HEK293 (cell line): ENCODE measurements around the gene CORO1C.
A peak's percentile ranks its signal among the peaks of the same experiment; 100 is the strongest.

ENCODE experiments used
- CTCF ChIA-PET: fragments of 350-600 bp; formaldehyde crosslinking; extraction: SDS; loops from one replicate; lab custom pipeline; 2021; ENCODE audit warnings: antibody characterized with exemption; lab: Yijun Ruan, JAX
- POLR2A ChIA-PET: fragments of 300-600 bp; formaldehyde crosslinking; extraction: SDS; loops from one replicate; lab custom pipeline; 2020; ENCODE audit warnings: antibody characterized with exemption, inconsistent platforms; lab: Yijun Ruan, JAX
- H3K27ac ChIP-seq: fragments of 200-500 bp; sonication (Bioruptor generic); 2 replicates; pipeline ENCODE4 v1.5.1; 2014; ENCODE audit warnings: low read depth, low read length, control low read depth, inconsistent platforms; ENCODE audit errors: extremely low read depth
- H3K36me3 ChIP-seq, 2 experiments: fragments of 200-500 bp in 1 of 2; sonication (Bioruptor generic) in 1 of 2; 1 replicate in 1 of 2; 2 replicates in 1 of 2; pipeline ENCODE4 v1.5.1; 2014 to 2017; ENCODE audit warnings: inconsistent platforms in 2 of 2, low read length in 2 of 2; ENCODE audit not compliant: control insufficient read depth in 2 of 2, insufficient read depth in 1 of 2
- H3K4me1 ChIP-seq: fragments of 200-500 bp; sonication (Bioruptor generic); 2 replicates; pipeline ENCODE4 v1.5.1; 2014; ENCODE audit warnings: mild to moderate bottlenecking, low read length, inconsistent platforms; ENCODE audit not compliant: control insufficient read depth, insufficient read depth
- H3K4me3 ChIP-seq: 2 replicates; pipeline ENCODE4 v1.5.1; 2011; ENCODE audit warnings: low read depth, mild to moderate bottlenecking, control low read depth, low read length, moderate library complexity
- H3K9me3 ChIP-seq: fragments of 200-500 bp; sonication (Bioruptor generic); 2 replicates; pipeline ENCODE4 v1.5.1; 2014; ENCODE audit warnings: low read depth, low read length, inconsistent platforms; ENCODE audit not compliant: control insufficient read depth, insufficient read depth
- BCL6B ChIP-seq: fragments of 450-650 bp; formaldehyde crosslinking; IDR thresholded peaks from 2 replicates; pipeline ENCODE4 v1.5.1; 2017; ENCODE audit warnings: missing biosample characterization, missing genetic modification characterization
- GLIS1 ChIP-seq: fragments of 450-650 bp; formaldehyde crosslinking; IDR thresholded peaks from 2 replicates; pipeline ENCODE4 v1.5.1; 2016; ENCODE audit warnings: missing biosample characterization, missing genetic modification characterization
- PRDM1 ChIP-seq: fragments of 450-650 bp; formaldehyde crosslinking; IDR thresholded peaks from 2 replicates; pipeline ENCODE4; 2016; ENCODE audit warnings: missing biosample characterization, missing genetic modification characterization
- PRDM2 ChIP-seq: fragments of 450-650 bp; formaldehyde crosslinking; IDR thresholded peaks from 2 replicates; pipeline ENCODE4 v1.5.1; 2016; ENCODE audit warnings: missing biosample characterization, missing genetic modification characterization, borderline replicate concordance
- SETDB1 ChIP-seq: IDR thresholded peaks from one replicate; pipeline ENCODE4 v1.6.1; 2017; ENCODE audit warnings: mild to moderate bottlenecking, low read length, moderate library complexity, mixed read lengths; ENCODE audit not compliant: insufficient read length
- TRIM28 ChIP-seq: IDR thresholded peaks from 2 replicates; pipeline ENCODE4 v1.6.1; 2011; ENCODE audit warnings: low read length, control low read depth, borderline replicate concordance
- ZFHX2 ChIP-seq: fragments of 450-650 bp; formaldehyde crosslinking; conservative IDR thresholded peaks from 2 replicates; pipeline ENCODE4 v1.5.1; 2016; ENCODE audit warnings: missing biosample characterization, missing genetic modification characterization
- ZFP69B ChIP-seq: fragments of 450-650 bp; formaldehyde crosslinking; IDR thresholded peaks from 2 replicates; pipeline ENCODE4 v1.5.1; 2016; ENCODE audit warnings: missing biosample characterization, missing genetic modification characterization
- ZNF146 ChIP-seq: fragments of 450-650 bp; formaldehyde crosslinking; IDR thresholded peaks from 2 replicates; pipeline ENCODE4 v1.5.1; 2016; ENCODE audit warnings: missing biosample characterization, missing genetic modification characterization
- ZNF23 ChIP-seq: fragments of 450-650 bp; formaldehyde crosslinking; IDR thresholded peaks from 2 replicates; pipeline ENCODE4 v1.5.1; 2016; ENCODE audit warnings: missing biosample characterization, missing genetic modification characterization, borderline replicate concordance
- ZNF510 ChIP-seq: fragments of 450-650 bp; formaldehyde crosslinking; IDR thresholded peaks from 2 replicates; pipeline ENCODE4 v1.5.1; 2018; ENCODE audit warnings: mild to moderate bottlenecking, missing genetic modification characterization, missing biosample characterization; ENCODE audit not compliant: insufficient replicate concordance
- ZNF521 ChIP-seq: fragments of 450-650 bp; formaldehyde crosslinking; IDR thresholded peaks from 2 replicates; pipeline ENCODE4 v1.5.1; 2017; ENCODE audit warnings: missing biosample characterization, mild to moderate bottlenecking, missing genetic modification characterization
- ZNF658 ChIP-seq: fragments of 450-650 bp; formaldehyde crosslinking; IDR thresholded peaks from 2 replicates; pipeline ENCODE4; 2016; ENCODE audit warnings: missing biosample characterization, missing genetic modification characterization
- ZNF701 ChIP-seq: fragments of 450-650 bp; formaldehyde crosslinking; IDR thresholded peaks from 2 replicates; pipeline ENCODE4 v1.5.1; 2016; ENCODE audit warnings: missing biosample characterization, missing genetic modification characterization
- ZSCAN23 ChIP-seq: fragments of 450-650 bp; formaldehyde crosslinking; IDR thresholded peaks from 2 replicates; pipeline ENCODE4 v1.5.1; 2016; ENCODE audit warnings: missing biosample characterization, missing genetic modification characterization
- ZSCAN30 ChIP-seq: fragments of 450-650 bp; IDR thresholded peaks from 2 replicates; pipeline ENCODE4 v1.5.1; 2018; ENCODE audit warnings: missing biosample characterization, mild to moderate bottlenecking, missing genetic modification characterization, moderate library complexity
- TF ChIP-seq, protein P1 (sequence below): fragments of 450-650 bp; formaldehyde crosslinking; IDR thresholded peaks from 2 replicates; pipeline ENCODE4 v1.5.1; 2017; ENCODE audit warnings: missing biosample characterization, mild to moderate bottlenecking, missing genetic modification characterization, moderate library complexity

The CORO1C gene

GRCh38 chr12:108744021-108744897, 12.9 kb upstream of the CORO1C start (continued):
- TF ChIP-seq, protein P1, sequence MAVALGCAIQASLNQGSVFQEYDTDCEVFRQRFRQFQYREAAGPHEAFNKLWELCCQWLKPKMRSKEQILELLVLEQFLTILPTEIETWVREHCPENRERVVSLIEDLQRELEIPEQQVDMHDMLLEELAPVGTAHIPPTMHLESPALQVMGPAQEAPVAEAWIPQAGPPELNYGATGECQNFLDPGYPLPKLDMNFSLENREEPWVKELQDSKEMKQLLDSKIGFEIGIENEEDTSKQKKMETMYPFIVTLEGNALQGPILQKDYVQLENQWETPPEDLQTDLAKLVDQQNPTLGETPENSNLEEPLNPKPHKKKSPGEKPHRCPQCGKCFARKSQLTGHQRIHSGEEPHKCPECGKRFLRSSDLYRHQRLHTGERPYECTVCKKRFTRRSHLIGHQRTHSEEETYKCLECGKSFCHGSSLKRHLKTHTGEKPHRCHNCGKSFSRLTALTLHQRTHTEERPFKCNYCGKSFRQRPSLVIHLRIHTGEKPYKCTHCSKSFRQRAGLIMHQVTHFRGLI (tag by site-specific recombination): no peak
- TF ChIP-seq ZNF521 (tag by site-specific recombination) (no peak), GLIS1 (tag by site-specific recombination) (no peak), ZSCAN23 (tag by site-specific recombination) (no peak), ZSCAN30 (no peak), ZFP69B (tag by site-specific recombination) (no peak), ZNF146 (no peak), ZNF701 (tag by site-specific recombination) (no peak), ZNF510 (tag by site-specific recombination) (no peak)

DNA sequence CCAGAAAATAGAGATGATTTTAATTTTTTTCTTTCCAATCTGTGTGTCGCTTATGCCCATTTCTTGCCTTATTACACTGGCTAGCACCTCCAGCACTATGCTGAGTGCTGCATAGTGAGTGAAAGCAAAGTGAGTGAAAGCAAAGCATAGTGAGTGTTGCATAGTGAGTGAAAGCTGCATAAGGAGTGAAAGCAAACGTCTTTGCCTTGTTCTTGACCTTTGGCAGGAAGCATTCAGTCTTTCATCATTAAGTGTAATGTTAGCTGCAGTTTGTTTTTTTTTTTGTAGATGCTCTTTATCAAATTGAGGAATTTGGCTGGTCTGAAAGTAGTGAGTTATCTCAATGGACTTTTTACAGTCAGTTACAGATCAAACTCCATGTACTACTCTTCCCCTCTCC, 6.9 kb upstream of the CORO1C start:
- ChIA-PET CTCF (no interaction called here), POLR2A (no interaction called here)
- no peaks in the 10 kb centered on the region for H3K4me1 ChIP-seq

GRCh38 chr12:108735855-108736254, 4.5 kb upstream of the CORO1C start:
- CTCF ChIA-PET: no interaction called here
- no peak for TF ChIP-seq PRDM2 (tag by site-specific recombination)
- TF ChIP-seq, all 188 proteins: peak for 0
- Histone ChIP-seq H3K4me1 (no peaks in the 10 kb centered on the region), H3K4me3 (no peak overlapping the region), H3K36me3 (no peaks in the 10 kb centered on the region), H3K27ac (no peak overlapping the region), H3K9me3 (no peaks in the 10 kb centered on the region)
- POLR2A ChIA-PET: no interaction called here

More for the DNA sequence above, 6.9 kb upstream of the CORO1C start:
- H3K27ac ChIP-seq: no peak overlapping the region
- no peak overlapping the region for H3K4me3 ChIP-seq
- no peaks in the 10 kb centered on the region for H3K9me3 ChIP-seq
- no peaks in the 10 kb centered on the region for H3K36me3 ChIP-seq
- TF ChIP-seq BCL6B (tag by site-specific recombination) (no peak), SETDB1 (peak; percentile 45), ZNF23 (no peak), PRDM1 (tag by site-specific recombination) (peak; percentile 97), ZNF658 (no peak), TRIM28 (peak; percentile 42; the same call in 1 of the 2 replicates), ZFHX2 (tag by site-specific recombination) (no peak)
